GM12875 (cell line): Measurements from ENCODE around the gene ARMC8.

Source experiments
- H3K4me3 ChIP-seq: one replicate; pipeline ENCODE4 v1.5.1; 2011; ENCODE audit warnings: low read depth, low read length, control low read depth
- CTCF ChIP-seq: IDR thresholded peaks from 2 replicates; pipeline ENCODE4 v1.5.1; 2011; ENCODE audit warnings: low read depth, mild to moderate bottlenecking, control low read depth, inconsistent platforms, low read length, moderate library complexity, borderline replicate concordance; ENCODE audit not compliant: insufficient read depth

The ARMC8 gene

DNA sequence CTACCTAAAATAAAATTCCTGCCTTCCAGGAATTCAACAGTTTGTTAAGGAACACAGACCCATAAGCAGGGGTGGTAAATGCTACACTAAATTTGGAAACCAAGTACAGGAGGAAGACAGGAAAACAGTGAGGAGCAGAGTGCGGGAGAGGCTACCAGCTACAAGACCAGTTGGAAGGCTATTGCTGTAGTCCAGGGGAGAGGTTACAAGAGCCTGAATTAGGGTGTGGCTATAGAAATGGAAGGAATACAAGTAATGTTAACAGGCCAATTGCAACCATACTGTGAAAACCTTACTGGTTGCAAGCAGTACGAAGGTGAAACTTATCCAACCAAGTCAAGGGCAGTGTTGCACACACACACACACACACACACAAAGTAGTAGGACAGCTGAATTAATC is 880 bp upstream of the ARMC8 start:
- no peak for TF ChIP-seq CTCF

GRCh38 chr3:138186803-138187295 is 252 bp upstream of the ARMC8 start:
- peak overlapping the region; percentile 94 for H3K4me3 ChIP-seq
- TF ChIP-seq CTCF: no peak

More for the DNA sequence above, 880 bp upstream of the ARMC8 start:
- no peak overlapping the region for H3K4me3 ChIP-seq

DNA sequence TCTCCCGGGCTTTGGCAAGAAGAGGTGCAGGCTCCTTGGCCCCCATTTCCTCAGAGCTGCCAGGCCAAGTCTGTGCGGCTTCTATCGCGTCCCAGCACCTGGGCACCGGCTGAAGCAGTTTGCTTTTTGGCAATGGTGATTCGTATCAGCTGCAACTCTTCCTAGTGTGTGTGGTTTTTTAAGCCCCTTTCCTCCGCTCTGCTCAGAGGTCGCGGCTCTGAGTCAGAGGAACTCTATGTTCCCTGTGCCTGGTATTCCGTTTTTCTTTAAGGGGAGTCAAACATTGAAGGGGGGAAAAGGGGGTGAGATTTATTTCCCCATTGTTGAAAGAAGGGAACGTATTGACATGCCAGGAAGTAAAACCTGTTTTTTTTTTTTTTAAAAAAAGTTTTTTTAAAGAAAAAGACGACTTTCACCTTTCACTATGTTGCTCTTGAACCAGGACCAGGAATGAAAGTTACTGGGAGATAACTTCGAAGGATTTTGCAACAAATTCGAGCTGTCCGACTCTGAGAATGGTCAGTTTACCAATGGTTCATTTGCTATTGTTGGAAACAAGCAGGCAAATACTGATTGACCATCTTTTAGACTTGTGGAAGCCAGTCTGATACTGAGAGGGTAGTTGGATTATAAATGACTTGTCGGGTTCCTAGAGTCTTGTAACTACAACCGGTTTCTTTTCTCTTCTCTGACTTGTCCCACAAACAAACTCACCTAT is 1.1 kb downstream of the ARMC8 start:
- no peak for TF ChIP-seq CTCF
- H3K4me3 ChIP-seq: peak overlapping the region; percentile 94

DNA sequence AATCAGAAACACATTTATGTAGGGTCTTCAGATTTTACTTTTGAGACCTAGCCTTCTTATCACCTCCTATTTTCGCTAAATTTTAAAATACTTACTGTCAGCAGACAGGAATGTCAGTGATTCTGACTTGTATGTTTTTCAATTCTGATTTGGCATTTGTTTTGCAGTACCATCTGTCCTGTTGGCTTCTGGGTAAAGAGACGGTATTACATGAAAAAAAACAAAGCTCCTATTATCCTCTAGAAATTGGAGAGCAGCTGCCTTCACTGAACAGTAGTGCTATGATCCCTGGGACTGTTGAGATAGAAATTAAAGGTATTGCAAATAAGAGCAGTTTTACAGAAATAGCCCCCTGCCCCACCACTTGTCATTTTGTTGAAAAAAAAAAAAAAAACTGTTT is 8.4 kb downstream of the ARMC8 start:
- TF ChIP-seq CTCF: no peak
- no peak overlapping the region for H3K4me3 ChIP-seq

DNA sequence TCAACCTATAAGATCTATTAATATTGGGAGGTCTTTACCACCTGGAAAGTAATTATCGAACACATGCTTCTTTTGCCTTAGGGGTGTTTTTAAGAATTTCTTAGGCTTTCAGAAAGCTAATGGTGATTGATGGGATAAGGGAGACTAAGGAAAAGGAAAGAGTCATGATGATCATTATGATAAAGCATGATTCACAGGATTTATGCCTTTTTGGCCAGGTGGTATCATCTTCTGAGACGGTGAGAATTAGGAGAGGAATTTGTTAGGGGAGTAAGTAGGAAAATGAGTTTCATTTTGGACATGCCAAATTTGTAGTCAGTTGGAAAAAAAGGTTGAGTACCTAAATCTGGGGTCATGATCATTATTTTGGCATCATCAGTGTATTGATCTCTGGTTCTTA is 8.9 kb downstream of the ARMC8 start:
- no peak overlapping the region for H3K4me3 ChIP-seq
- no peak for TF ChIP-seq CTCF

DNA sequence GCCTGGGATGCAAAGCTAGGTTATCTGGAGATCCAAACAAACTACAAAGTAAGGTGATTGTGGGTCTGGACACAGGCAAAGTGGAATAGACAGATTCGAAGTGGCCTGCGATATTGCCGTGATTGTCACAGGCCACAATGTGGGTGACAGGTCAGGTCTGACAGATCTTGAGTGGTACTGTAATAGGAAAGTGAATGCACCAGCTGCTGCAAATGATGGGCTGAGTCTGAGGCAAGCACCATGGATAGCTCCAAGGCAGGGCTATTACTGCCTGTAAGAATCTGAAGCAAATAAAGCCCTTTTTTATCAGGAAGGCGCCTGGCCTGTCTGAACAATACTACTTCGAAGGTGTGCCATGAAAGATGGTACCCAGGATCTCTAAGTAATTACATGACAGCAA is 10.0 kb downstream of the ARMC8 start:
- no peak overlapping the region for H3K4me3 ChIP-seq
- no peak for TF ChIP-seq CTCF

DNA sequence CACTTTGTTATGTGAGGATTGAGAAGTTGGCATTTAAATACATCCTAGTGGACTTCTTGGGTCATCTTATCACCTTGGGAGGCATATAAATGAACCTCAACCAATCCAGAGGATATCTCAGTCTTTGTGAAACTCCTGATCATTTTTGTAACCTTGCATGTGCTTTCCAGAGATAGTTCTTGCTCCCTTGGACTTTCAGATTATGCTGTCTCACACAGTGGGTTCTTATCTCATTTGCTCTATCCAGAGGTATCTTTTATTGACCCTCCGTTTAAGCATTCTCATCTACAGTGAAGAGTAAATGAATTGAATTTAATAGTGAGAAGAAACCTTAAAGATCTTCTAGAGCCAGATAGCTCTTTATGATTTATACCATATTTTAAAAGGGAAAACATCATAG is 10.4 kb downstream of the ARMC8 start:
- TF ChIP-seq CTCF: no peak
- no peak overlapping the region for H3K4me3 ChIP-seq
